HG03103 (cell line): ENCODE measurements around the gene AJAP1.
"Not testable (repeated sequence)": the region's sequence is repeated elsewhere in the genome, so short reads cannot be mapped to it uniquely, and the experiment has no call there.

Experiments
- ATAC-seq: cut with Tn5 transposase; IDR thresholded peaks from one replicate; pipeline ENCODE4 v1.9.1; 2021; ENCODE audit warnings: low read depth; ENCODE audit not compliant: unreplicated experiment

Gene AJAP1, protein sequence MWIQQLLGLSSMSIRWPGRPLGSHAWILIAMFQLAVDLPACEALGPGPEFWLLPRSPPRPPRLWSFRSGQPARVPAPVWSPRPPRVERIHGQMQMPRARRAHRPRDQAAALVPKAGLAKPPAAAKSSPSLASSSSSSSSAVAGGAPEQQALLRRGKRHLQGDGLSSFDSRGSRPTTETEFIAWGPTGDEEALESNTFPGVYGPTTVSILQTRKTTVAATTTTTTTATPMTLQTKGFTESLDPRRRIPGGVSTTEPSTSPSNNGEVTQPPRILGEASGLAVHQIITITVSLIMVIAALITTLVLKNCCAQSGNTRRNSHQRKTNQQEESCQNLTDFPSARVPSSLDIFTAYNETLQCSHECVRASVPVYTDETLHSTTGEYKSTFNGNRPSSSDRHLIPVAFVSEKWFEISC

DNA sequence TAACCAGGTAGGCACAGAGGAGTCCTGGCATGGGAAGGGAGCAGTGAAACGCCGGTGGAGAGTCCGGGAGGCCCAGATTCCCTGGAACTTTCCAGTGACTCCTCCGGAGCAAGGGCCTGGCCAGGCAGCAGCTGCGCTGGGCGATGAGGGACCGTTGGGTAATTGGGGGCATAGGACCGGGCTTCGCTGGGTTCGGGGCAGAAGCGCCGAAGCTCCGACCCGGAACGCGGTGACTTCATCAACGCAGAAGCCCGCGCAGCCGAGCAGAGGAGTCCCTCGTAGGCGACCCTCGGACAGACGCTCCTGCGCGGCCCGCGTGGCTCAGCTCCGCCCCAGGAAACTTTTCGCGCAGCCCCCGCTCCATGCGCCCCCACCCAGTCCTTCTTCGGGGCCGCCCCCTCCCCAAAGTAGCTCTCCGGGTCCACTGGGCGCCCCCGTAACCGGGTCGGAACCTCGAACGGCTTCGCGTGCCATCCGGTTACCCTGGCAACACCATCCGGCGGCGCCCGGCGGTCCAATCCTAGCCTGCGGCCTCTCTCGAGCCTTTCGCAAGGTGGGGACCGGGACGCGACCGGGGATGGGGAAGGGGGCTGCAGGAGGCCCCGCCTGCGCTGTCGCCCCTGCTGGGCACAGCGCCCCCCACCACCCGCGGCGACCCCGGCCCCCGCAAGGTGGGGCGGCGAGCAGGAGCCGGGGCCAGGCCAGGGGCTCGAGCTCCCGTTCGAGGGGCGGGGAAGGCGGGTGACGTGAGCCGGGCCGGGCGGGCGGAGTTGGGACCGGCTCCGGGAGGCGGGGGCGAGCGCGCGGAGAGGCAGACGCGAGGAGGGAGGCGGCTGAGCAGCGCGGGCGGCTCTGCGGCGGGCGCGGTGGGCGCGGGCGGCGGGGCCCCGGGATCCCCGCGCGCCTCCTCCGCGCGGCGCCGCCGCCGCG, at the start of gene AJAP1:
Gene AJAP1 (plus strand): TSS at position 814 of the 930 bp plus-strand sequence. CDS start 817 bp downstream, outside the sequence.
- no peak for ATAC-seq

DNA sequence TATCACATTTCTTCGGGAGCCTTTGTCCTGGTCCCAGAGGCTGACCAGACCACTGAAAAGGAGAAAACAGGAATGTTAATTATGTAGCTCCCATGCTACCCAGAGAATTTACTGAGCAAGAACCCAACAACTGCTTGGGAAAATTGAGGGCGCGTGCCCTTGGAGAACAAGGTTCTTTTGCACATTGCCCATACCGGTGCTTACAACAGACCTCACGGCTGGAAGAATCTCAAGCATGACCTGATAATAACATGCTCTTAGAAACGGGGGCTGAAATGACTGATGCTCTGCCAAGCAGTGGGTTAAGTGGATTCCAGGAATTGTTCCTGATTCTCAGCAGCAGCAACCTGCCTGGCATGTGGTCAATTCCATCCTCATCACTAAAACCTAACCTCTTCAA, 49.3 kb upstream of the AJAP1 start:
- no peak for ATAC-seq

DNA sequence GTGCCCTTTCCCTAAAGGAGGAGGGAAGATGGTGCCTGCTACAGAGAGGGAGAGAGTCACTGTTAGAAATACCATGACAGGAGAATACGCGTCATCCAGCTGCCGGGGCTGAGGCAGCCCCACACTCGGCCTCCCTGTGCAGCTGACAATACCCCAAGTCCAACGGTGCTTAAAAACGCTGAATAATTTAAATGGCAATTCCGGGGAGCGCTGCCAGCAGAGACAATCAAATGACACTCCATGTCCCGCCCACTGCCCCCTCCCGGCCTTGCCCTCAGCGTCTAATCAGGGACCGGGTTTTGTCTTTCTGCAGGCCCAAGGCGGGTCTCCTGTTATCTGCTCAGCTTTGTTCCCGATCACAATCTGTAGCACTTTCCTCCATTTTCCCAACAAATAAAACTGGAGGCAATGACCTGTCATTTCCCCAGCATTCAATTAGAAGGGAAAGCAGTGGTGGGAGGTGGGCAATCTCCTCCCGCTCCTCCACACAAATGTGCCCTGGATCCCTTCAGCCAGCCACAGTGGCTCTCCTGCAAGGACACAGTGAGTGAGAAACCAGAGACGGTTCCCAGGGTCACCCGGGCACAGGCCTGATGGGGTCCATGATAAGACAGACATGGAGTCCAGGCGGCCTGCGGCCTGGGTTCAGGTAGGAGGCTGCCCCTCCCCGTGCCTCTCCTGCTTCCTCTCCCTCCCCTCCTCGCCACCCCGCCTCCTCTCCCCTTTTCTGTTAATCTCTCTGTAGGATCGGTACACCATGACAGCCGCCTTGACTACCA, 42.7 kb upstream of the AJAP1 start:
- ATAC-seq: no peak

DNA sequence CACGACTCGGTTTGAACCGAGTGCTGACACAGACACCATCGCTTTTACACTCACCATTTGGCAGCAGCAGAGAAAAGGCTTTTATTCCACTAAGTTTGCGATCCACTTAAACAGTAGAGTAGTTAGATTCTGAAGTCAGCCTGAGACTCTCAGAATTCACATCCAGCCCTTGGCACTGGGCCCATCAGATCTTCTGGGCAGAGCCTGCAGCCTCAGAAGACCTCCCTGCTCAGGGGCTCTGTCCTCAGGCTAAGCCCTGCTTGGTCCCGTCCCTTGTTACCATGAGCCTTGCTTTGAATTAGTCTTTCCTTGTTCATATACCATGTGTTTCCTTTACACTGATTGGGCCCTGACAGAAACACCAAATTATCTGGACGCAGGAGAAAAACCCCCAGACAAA, 41.4 kb upstream of the AJAP1 start:
- ATAC-seq: no peak

DNA sequence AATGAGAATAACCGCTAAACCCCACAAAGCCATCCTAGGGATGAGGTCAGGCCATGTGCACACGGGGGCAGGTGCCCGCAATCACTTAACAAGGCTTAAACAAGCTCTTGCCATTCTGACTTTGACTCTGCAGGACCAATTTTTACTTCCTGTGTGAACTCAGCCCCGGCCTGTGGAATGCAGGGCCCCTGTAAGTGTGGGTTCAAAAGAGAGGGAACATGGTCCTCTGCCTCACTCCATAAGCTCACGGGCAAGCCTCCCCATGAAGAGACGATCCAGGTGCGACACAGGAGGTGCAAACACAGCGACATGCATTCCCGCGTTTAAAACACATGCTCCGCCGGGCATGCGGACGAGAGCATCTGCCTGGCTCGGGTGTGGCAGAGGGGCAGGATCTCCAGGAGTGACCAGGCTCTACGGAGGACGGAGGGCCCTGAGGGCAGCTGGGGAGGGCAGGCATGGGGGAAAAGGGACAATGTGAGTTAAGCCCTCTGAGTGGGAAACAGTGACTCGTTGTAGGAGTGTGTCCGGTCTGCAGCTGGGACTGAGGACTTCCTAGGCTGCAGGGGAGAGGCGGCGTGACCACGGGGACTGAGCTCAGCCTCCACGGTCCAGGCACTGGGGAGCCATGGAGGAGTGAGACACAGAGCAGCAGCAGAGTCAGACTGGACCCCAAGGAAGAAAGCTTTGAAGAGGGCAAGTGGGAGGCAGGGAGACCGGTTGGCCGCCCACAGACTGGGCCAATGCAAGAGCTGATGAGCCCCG, 40.6 kb upstream of the AJAP1 start:
- no peak for ATAC-seq

DNA sequence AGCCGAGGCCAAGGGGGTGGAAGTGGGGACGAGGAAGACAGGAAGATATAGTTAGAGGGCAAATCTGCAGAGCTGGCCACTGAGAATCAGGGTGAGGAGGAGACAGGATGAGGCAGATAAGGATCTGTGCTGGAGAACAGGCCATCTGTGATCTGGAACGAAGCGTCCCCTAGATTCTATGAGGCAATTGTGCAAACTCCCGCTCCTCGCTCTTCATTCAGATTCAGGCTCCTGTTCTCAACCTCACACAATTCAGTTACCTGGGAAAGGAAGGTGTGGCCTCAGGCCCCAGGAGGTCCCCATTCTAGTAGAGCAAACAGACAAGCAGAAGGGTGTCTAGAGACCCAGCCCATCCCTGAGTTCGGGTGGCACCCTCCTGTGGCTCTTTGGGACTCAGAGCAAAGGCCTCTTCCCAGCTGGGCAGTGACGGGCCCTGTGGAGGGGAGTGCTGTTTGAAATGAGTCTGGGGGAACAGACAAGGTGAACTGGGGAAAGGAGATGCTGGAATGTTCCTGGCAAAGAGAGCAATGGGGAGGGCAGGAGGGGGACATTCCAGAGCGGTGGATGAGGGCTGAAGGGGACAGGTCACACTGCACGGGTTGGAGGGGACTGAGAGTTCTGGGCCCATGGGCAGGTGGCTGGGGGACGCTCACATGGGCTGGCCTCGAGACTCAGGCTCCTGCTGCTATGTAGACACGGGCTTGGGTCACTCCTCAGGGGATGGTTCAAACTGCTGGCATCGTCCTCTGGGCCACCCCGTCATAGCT, 39.9 kb upstream of the AJAP1 start:
- ATAC-seq: no peak

DNA sequence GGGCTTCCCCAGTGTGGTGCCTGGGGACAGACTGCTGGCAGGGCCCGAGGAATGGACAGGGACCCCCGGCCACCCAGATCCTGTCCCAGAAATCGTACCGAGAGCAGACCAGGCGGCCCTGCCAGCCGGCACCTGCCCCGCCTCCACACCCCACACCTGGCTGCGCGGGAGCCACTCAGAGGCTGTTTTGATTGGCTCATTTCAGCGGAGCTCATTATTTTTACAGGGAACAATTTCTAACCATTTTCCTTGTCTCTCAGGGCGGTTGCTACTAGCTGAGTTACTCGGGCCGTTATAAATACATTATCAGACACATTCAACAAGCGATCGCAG, 39.3 kb upstream of the AJAP1 start:
- ATAC-seq: no peak

DNA sequence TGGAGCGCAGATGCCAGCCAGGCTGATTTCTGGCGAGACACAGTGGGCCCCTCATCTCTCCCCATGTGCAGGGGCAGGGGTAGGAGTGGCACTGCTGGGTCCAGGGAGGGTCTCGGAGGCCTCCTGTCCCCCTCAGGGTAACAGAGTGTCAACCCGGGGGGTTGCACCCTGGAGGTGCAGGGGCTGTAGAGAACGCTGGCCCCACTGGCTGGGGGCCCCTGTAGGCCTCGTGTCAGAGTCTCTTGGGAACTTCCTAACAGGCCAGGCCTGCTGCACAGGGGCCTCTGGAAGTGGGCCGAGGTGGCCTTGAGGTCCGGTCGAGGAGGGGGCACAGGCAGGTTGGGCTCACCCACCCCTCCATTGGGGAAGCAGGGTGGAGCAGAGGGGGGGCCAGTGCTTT, 38.9 kb upstream of the AJAP1 start:
- no peak for ATAC-seq

DNA sequence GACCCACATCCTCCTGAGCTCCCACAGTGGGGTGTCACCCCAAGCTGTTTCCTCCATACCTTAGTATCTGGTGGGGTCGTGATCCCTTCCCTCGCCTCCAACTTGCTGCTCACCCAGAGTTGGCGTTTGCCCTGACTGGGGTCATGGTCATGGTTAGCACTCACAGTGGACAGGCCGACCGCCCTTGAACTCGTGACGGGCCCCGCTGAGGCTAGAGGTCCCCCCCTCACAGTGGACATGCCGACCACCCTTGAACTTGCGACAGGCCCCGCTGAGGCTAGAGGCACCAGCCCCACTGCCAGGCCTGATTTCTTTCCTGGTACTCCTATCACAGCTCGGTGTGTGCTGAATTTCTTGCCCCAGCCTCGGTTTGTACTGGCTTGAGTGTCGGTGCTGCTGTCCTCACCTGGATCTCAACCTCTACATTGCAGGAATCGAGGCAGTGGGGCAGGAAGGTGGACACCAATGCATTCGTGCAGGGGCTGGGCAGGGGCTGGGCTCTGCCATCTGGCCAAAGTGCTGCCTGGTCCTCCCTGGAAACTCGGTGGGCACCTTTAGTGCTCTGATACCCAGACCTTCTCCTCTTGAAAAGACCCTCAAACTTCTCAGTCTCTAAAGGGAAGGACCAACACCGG, 37.5 kb upstream of the AJAP1 start:
- ATAC-seq: no peak

DNA sequence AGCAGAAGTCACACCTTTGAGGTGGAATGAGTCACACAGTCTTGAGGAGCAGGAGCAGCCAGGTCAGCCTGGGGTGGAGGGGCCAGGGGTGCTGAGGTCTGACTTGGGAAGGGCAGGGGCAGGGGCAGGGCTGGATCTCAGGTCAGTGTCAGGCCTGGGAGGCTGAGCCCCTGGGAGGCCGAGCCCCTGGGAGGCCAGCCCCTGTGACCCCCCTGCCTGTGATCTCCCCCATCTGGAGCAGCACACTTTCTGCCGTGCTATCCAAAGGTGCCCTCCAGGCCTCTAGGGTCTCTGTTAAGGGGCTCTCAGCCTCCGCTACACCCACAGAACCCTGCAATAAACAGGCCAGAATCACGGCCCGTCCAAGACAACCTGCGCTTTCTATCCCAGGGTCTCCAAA, 36.9 kb upstream of the AJAP1 start:
- no peak for ATAC-seq

DNA sequence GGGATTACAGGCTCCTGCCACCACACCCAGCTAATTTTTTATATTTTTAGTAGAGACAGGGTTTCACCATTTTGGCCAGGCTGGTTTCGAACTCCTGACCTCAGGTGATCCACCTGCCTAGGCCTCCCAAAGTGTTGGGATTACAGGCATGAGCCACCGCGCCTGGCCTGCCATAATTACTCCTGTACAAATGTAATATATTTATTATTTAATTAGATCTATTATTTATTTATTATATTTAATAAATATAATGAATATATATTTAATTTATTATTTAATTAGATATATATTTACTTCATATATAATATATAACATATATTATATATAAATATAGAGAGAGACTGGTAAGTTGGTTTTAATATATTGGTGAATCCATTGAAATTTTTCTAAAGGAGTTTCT, 35.6 kb upstream of the AJAP1 start:
- not testable (repeated sequence) for ATAC-seq

DNA sequence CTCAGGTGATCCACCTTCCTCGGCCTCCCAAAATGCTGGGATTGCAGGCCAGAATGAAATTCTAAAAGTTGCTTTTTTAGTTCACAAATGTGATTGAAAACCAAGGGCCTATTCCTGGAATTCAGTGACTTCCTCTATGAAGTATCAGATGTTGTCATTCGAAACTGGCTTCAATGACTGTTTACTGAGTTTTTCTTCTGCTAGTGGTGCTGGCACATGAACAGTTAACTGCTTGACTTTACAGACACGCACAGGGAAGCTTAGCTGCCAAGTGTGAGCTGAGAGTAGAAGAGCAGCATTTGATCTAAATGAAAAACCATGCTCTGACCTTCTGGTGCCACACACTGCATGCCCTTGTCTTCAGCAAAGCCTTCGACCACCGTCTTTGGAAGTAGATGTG, 32.8 kb upstream of the AJAP1 start:
- ATAC-seq: no peak

DNA sequence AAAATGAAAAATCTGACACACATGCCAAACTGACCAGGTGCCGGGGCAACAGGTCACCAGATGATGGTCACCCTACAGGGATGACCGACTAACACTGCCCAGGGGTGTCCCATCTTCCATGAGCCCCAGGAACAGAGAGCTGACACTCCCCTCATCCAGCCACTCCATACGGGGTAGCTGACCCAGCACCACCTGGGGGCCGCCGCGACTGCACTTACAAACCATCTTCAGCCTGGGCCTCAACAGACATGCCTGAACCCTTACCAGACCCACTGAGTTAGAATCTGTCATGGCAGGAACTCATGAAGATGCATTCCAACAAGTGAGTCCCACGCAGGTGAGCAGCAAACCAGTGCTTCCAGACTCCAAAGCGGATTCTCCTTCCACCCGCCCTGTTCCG, 31.6 kb upstream of the AJAP1 start:
- ATAC-seq: no peak

DNA sequence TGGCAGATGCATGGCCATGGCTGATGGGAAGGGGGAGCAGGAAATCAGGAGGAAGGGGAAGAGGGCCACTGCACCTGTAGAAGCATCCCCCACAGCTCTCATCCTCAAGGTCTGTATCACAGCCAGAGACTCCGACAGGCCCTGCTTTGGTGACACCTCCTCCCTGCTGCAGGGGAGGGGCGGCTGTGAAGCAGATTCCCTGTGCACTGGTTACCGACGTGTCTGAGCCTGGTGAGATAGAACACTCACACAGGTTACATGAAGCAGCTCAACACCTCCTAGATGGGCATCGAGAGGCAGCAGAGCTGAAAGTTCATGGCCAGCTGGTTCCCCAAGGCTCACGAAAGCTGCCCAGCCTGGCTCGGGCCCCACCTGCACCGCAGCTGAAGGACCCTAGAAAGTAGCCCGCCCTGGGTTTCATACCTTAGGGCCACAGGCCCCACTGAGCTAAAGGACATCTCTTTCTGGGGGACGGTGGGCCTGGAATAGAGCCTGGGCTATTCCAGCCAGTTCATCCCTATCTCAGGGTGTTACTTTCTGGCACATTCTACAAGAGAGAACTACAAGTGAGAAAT, 30.2 kb upstream of the AJAP1 start:
- no peak for ATAC-seq

DNA sequence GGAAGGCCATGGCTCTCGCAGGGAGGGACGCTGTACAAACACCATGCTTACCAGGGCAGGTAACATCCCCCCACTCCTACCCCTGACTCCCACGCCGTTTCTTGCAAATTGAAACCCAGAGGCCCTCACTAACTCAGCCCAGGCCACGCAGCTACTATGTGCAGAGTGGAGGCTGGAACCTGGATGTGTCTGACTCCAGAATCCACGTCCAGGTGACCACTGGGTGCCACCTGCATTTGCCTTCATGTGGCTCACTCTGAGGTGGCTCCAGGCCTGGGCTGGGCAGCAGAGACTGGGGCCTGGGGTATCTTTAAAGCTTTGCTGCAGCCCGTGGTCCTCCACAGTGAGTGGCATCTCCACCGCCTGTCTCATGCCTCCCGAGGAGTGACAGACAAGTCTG, 29.6 kb upstream of the AJAP1 start:
- no peak for ATAC-seq

DNA sequence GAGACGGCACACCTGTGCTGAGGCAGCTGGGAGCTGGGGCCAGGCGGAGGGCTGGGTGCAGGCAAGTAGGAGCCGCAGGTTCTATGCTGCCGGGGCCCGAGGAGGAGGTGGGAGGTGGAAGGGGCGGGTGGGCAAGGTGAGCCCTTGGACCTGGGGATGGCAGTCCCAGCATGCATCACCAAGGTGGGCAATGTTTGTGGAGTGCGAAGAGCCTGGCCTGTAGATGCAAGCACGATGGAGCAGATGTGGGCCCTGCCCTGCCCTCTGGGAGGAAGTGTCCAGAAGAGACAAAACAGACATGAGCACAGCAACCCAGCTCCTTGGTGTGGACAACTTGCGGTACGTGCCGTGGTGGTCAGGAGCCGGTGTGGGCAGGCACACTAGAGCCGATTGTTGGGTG, 28.3 kb upstream of the AJAP1 start:
- ATAC-seq: no peak

DNA sequence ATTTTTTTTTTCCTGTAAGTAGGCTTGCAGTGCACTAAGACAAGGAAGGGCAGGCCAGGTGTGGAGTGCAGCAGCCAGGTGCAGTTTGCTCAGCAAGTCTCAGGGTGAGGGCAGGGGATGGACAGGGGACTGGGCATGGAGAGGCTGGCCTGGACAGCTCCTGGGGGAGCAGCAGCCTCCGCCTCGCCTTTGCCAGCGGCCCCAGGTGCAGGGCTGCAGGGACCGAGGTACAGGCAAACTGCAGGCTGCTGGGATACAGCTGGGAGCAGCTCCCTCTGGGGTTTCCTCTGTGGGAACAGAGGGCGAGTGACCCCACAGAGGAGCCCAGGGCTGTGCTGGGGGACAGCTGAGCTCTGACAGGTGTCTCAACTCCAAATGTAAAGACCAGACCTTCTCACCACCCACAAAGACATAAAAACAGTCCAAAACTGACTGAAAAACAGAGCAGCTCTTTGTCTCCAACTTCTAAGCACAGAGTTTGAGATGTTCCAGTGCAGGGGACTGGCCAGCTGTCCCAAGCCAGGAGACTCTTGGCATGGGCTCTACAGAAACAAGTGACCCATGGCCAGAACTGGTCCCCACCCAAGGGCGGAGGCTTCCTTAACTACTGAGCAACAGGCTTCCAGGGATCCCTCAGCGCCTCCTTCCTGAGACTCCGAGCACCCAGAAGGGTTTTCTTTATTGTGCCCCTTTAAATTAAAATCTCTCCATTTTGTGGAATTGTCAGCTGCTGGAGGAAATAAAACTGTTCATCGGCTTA, 27.7 kb upstream of the AJAP1 start:
- no peak for ATAC-seq

DNA sequence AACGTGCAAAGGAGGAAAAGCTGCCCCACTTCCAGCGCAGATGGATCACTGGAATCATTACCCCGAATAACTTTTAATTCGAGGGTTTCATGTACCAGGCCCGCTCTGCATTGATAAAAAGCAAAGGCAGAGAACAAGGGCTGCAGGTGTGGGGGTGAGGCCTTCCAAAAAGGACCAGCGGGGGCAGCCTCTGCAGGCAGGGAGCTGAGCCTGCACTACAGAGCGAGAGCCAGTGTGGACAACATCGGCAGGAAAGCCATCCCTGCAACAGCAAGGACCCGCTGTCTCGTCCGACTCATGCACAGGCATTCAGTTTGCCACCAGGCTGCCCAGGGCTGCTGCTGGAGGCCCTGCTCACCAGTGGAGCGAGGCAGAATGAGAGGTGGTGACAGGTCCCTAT, 27.1 kb upstream of the AJAP1 start:
- no peak for ATAC-seq
